RWPE2 (cell line): ENCODE data around the gene TMEM266.
A peak's percentile ranks its signal among the peaks of the same experiment; 100 is the strongest.

Experiments
- ATAC-seq: fragments of 200-7000 bp; cut with Tn5 transposase; 3 replicates; pipeline ENCODE4 v1.9.1; 2021; ENCODE audit warnings: low read depth
- DNase-seq: peaks from one replicate; pipeline ENCODE4 v3.0.0-alpha.2; 2020; ENCODE audit warnings: low spot score
- H3K27ac ChIP-seq: fragments of 450-650 bp; 2 replicates; pipeline ENCODE4 v1.5.1; 2017; ENCODE audit warnings: mild to moderate bottlenecking; ENCODE audit not compliant: poor library complexity, severe bottlenecking
- H3K27me3 ChIP-seq: fragments of 250-450 bp; sonication (Bioruptor Pico); 2 replicates; pipeline ENCODE4 v1.5.1; 2021; ENCODE audit warnings: mild to moderate bottlenecking, moderate library complexity; ENCODE audit not compliant: insufficient read depth, poor library complexity, severe bottlenecking
- H3K36me3 ChIP-seq: fragments of 250-450 bp; sonication (Bioruptor Pico); 2 replicates; pipeline ENCODE4 v1.5.1; 2020; ENCODE audit warnings: low read depth, mild to moderate bottlenecking, moderate library complexity
- H3K4me1 ChIP-seq: fragments of 250-450 bp; sonication (Bioruptor Pico); 2 replicates; pipeline ENCODE4 v1.5.1; 2021; ENCODE audit warnings: mild to moderate bottlenecking, moderate library complexity; ENCODE audit not compliant: insufficient read depth, poor library complexity, severe bottlenecking
- H3K4me3 ChIP-seq: fragments of 250-450 bp; sonication (Bioruptor Pico); 2 replicates; pipeline ENCODE4 v1.5.1; 2021; ENCODE audit warnings: mild to moderate bottlenecking, moderate library complexity; ENCODE audit not compliant: severe bottlenecking
- H3K9me3 ChIP-seq: fragments of 250-450 bp; sonication (Bioruptor Pico); 2 replicates; pipeline ENCODE4 v1.5.1; 2021; ENCODE audit warnings: mild to moderate bottlenecking, moderate library complexity; ENCODE audit not compliant: severe bottlenecking
- TF ChIP-seq, protein P1 (sequence below): fragments of 450-650 bp; IDR thresholded peaks from one replicate; pipeline ENCODE4 v1.5.1; 2017; ENCODE audit warnings: mild to moderate bottlenecking, moderate library complexity; ENCODE audit not compliant: poor library complexity, severe bottlenecking

The TMEM266 gene

DNA sequence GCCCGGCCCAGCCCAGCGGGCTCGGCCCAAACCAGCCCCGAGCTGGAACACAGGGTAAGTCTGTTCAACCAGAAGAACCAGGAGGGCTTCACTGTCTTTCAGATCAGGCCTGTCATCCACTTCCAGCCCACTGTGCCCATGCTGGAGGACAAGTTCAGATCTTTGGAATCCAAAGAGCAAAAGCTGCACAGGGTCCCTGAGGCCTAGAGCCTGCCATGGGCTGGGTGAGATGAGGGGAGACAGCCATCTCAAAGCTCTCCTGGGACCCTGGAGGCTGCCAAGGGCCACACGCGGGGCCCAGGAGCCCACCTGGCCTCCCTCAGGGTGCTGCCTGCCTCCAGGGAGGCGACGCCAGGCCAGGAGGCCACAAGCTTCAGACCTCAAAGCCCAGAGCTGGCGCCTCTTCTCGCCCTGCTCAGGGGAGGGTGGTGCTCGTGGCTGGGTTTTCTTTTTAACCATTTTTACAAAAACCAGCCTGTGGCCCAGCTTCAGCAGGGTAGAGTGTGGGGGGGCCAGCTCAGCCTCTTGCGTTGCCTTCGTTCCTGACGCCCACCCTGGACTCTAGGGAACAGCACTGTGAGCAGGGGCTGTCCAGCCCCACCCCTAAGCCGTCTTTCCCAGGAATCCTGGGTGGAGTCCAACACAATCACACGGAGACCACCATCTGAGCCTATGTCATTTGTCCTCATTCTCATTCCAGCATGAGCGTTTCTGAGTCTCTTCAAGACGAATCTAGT, 144.5 kb downstream of the TMEM266 start:
- ATAC-seq (no peak), DNase-seq (peak; percentile 69)
- H3K27ac ChIP-seq = no peak overlapping the region
- H3K4me3 ChIP-seq = no peak overlapping the region
- TF ChIP-seq, protein P1, sequence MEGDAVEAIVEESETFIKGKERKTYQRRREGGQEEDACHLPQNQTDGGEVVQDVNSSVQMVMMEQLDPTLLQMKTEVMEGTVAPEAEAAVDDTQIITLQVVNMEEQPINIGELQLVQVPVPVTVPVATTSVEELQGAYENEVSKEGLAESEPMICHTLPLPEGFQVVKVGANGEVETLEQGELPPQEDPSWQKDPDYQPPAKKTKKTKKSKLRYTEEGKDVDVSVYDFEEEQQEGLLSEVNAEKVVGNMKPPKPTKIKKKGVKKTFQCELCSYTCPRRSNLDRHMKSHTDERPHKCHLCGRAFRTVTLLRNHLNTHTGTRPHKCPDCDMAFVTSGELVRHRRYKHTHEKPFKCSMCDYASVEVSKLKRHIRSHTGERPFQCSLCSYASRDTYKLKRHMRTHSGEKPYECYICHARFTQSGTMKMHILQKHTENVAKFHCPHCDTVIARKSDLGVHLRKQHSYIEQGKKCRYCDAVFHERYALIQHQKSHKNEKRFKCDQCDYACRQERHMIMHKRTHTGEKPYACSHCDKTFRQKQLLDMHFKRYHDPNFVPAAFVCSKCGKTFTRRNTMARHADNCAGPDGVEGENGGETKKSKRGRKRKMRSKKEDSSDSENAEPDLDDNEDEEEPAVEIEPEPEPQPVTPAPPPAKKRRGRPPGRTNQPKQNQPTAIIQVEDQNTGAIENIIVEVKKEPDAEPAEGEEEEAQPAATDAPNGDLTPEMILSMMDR = no peak
- no peaks in the 10 kb centered on the region for H3K36me3 ChIP-seq
- no peaks in the 10 kb centered on the region for H3K9me3 ChIP-seq
- H3K4me1 ChIP-seq = peaks cover under 1% of the 10 kb centered on the region
- no peaks in the 10 kb centered on the region for H3K27me3 ChIP-seq

GRCh38 chr15:76204916-76205460, 145.2 kb downstream of the TMEM266 start:
- Histone ChIP-seq H3K36me3 (no peaks in the 10 kb centered on the region), H3K27ac (no peak overlapping the region), H3K4me1 (no peaks in the 10 kb centered on the region), H3K9me3 (no peaks in the 10 kb centered on the region), H3K27me3 (no peaks in the 10 kb centered on the region), H3K4me3 (no peak overlapping the region)
- ATAC-seq (no peak), DNase-seq (peak; percentile 46)
- TF ChIP-seq, protein P1 = no peak

DNA sequence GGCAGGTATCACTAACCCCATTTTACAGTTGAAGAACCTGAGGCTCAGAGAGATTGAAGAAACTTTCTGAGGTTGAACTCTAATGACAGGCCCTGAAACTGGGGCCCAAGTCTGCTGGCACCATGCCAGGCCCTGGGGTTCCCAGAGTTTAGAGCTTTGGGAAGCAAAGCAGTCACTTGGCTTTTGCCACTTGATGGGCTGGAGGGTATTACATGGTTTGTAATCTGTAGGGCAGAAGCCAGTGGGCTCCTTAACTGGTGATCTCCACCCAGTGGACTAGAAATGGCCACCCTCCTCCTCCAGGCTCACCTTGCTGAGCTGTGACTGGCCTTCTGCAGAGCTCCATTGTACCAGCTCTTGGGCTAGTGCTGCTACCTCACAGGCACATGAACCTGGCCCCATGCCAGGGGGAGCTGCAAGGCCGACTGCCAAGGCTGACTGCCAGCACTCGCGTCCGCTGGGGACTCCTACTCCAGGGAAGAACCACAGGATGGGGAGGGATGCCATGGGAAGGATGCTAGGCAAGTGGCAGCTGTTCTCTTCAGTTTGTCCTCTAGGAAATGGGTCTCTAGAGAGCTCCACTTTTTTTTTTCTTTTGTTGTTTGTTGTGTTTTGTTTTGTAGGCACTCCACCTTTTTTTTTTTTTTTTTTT, 146.7 kb downstream of the TMEM266 start:
- Histone ChIP-seq H3K4me1 (no peaks in the 10 kb centered on the region), H3K27me3 (no peaks in the 10 kb centered on the region), H3K27ac (no peak overlapping the region), H3K9me3 (no peaks in the 10 kb centered on the region), H3K4me3 (no peak overlapping the region), H3K36me3 (no peaks in the 10 kb centered on the region)
- TF ChIP-seq, protein P1 = no peak
- ATAC-seq (no peak), DNase-seq (no peak)

- DNase-seq (no peak), ATAC-seq (no peak)
- Histone ChIP-seq H3K27ac (no peak overlapping the region), H3K9me3 (no peaks in the 10 kb centered on the region), H3K36me3 (peaks cover 6% of the 10 kb centered on the region; the same call in 1 of the 2 replicates), H3K4me1 (no peaks in the 10 kb centered on the region), H3K27me3 (no peaks in the 10 kb centered on the region), H3K4me3 (no peak overlapping the region)
- TF ChIP-seq, protein P1 = no peak
These were observed 148.4 kb downstream of the TMEM266 start for GRCh38 chr15:76208084-76208785.
